NCI-H446 treated with DMSO at 0.1 percent for 48 hours (cell line): ENCODE results near the gene CEACAM1.
"Not testable (repeated sequence)": the region's sequence is repeated elsewhere in the genome, so short reads cannot be mapped to it uniquely, and the experiment has no call there.

Experiments
- DNase-seq: peaks from one replicate; lab custom pipeline; 2025; lab: John Stamatoyannopoulos, UW

Gene CEACAM1

GRCh38 chr19:42475366-42475765, 52.9 kb downstream of the CEACAM1 start:
- no peak for DNase-seq

- DNase-seq, result no peak
These were observed 53.5 kb downstream of the CEACAM1 start for GRCh38 chr19:42474743-42475142.

GRCh38 chr19:42473686-42474085, 54.6 kb downstream of the CEACAM1 start:
- no peak for DNase-seq

GRCh38 chr19:42472402-42473147, 55.7 kb downstream of the CEACAM1 start:
- DNase-seq, result no peak

GRCh38 chr19:42471554-42472249, 56.6 kb downstream of the CEACAM1 start:
- no peak for DNase-seq

- DNase-seq, result no peak
These were observed 58.7 kb downstream of the CEACAM1 start for GRCh38 chr19:42469311-42470235.

GRCh38 chr19:42468273-42468796, 59.9 kb downstream of the CEACAM1 start:
- DNase-seq, result peak; percentile 25

- no peak for DNase-seq
These were observed 61.0 kb downstream of the CEACAM1 start for GRCh38 chr19:42467183-42467760.

GRCh38 chr19:42466521-42467182, 61.6 kb downstream of the CEACAM1 start:
- no peak for DNase-seq

GRCh38 chr19:42465827-42466280, 62.4 kb downstream of the CEACAM1 start:
- no peak for DNase-seq

GRCh38 chr19:42461700-42462324, 66.5 kb downstream of the CEACAM1 start:
- DNase-seq, result no peak

- DNase-seq, result not testable (repeated sequence)
These were observed 67.0 kb downstream of the CEACAM1 start for GRCh38 chr19:42461231-42461630.

GRCh38 chr19:42459926-42460325, 68.4 kb downstream of the CEACAM1 start:
- DNase-seq, result no peak
